K562 (cell line): ENCODE results near the gene SMC6. TPM values are rescaled to one million over a fixed set of nuclear protein-coding genes. Genes with fewer than 3 reads are reported as not detected.

Experiments
- ETV1 ChIP-seq: fragments of 450-650 bp; conservative IDR thresholded peaks from 2 replicates; pipeline ENCODE4 v1.6.1; 2016; ENCODE audit warnings: missing genetic modification characterization, control low read depth, low read depth, missing compliant biosample characterization
- FOXA1 ChIP-seq: fragments of 450-650 bp; IDR thresholded peaks from 2 replicates; pipeline ENCODE4 v1.6.1; 2016; ENCODE audit warnings: mild to moderate bottlenecking, borderline replicate concordance
- HDAC1 ChIP-seq, 2 experiments: fragments of 450-650 bp; IDR thresholded peaks; 2 replicates each; pipeline ENCODE4 v1.6.1; 2016 to 2017; ENCODE audit warnings: inconsistent platforms in 1 of 2, mild to moderate bottlenecking in 1 of 2, moderate library complexity in 1 of 2
- HNRNPLL ChIP-seq: fragments of 200-400 bp; formaldehyde crosslinking; IDR thresholded peaks from 2 replicates; pipeline ENCODE4 v1.6.1; 2017; ENCODE audit warnings: low read length, low read depth, mild to moderate bottlenecking; ENCODE audit not compliant: poor library complexity, severe bottlenecking
- ID3 ChIP-seq, 2 experiments: fragments of 250-450 bp in 1 of 2; fragments of 450-650 bp in 1 of 2; sonication (Bioruptor Pico) in 1 of 2; IDR thresholded peaks; 2 replicates each; pipeline versions ENCODE4 v1.6.1 to v1.8.0; 2016 to 2021; ENCODE audit warnings: mild to moderate bottlenecking in 2 of 2, moderate library complexity in 2 of 2, missing compliant biosample characterization in 1 of 2, missing genetic modification characterization in 1 of 2
- KDM5B ChIP-seq: fragments of 200-600 bp; sonication (generic); IDR thresholded peaks from 2 replicates; pipeline ENCODE4 v1.6.1; 2012; ENCODE audit warnings: low read depth, mild to moderate bottlenecking, moderate library complexity, low read length, control low read depth, inconsistent platforms; ENCODE audit not compliant: insufficient replicate concordance
- MNT ChIP-seq, 2 experiments: fragments of 450-650 bp; conservative IDR thresholded peaks; 2 replicates each; pipeline ENCODE4 v1.6.1; 2017; ENCODE audit warnings: mild to moderate bottlenecking in 2 of 2, moderate library complexity in 2 of 2
- MXD1 ChIP-seq: fragments of 250-450 bp; sonication (Bioruptor Pico); IDR thresholded peaks from 2 replicates; pipeline ENCODE4 v1.8.0; 2021; ENCODE audit warnings: borderline replicate concordance, mild to moderate bottlenecking, moderate library complexity; ENCODE audit not compliant: poor library complexity, severe bottlenecking
- NBN ChIP-seq: fragments of 450-650 bp; IDR thresholded peaks from 2 replicates; pipeline ENCODE4 v1.6.1; 2016; ENCODE audit warnings: low read depth, mild to moderate bottlenecking
- NRF1 ChIP-seq, 2 experiments: fragments of 450-650 bp; IDR thresholded peaks in 1 of 2; conservative IDR thresholded peaks in 1 of 2; 2 replicates each; pipeline ENCODE4 v1.6.1; 2014; ENCODE audit warnings: mild to moderate bottlenecking in 2 of 2
- RBFOX2 ChIP-seq: fragments of 200-400 bp; formaldehyde crosslinking; IDR thresholded peaks from 2 replicates; pipeline ENCODE4 v1.6.1; 2017; ENCODE audit warnings: low read depth, mild to moderate bottlenecking, low read length, moderate library complexity
- SMAD1 ChIP-seq: fragments of 150-350 bp; IDR thresholded peaks from 2 replicates; pipeline ENCODE4 v1.6.1; 2014; ENCODE audit warnings: low read length, low read depth; ENCODE audit not compliant: partially characterized antibody
- TFAP4 ChIP-seq: sonication (generic); formaldehyde crosslinking; IDR thresholded peaks from 2 replicates; pipeline ENCODE4 v1.8.0; 2022; ENCODE audit warnings: missing genetic modification reagents, mild to moderate bottlenecking, moderate library complexity, borderline replicate concordance
- ZBTB11 ChIP-seq, 3 experiments: fragments of 200-800 bp in 1 of 3; fragments of 250-450 bp in 1 of 3; fragments of 450-650 bp in 1 of 3; sonication (Bioruptor Pico) in 1 of 3; sonication (Bioruptor generic) in 1 of 3; formaldehyde crosslinking in 1 of 3; IDR thresholded peaks; 2 replicates each; pipeline versions ENCODE4 v1.6.1 to v1.8.0; 2016 to 2022; ENCODE audit warnings: mild to moderate bottlenecking in 2 of 3, missing genetic modification characterization in 2 of 3, missing compliant biosample characterization in 1 of 3, moderate library complexity in 1 of 3
- ZC3H11A ChIP-seq: IDR thresholded peaks from 2 replicates; pipeline ENCODE4 v1.6.1; 2012; ENCODE audit warnings: low read depth, low read length, improper control_type of control experiment
- ZNF316 ChIP-seq: fragments of 450-650 bp; IDR thresholded peaks from 2 replicates; pipeline ENCODE4 v1.6.1; 2016
- polyA plus RNA-seq, 8 experiments: library from polyadenylated mRNA; depleted of rRNA in 4 of 8; stranded (reverse) in 5 of 8; unstranded in 3 of 8; fragments of >200 nt; fragmentation: Nextera tagmentation in 2 of 8; fragmentation: Illumina TruSeq in 1 of 8; extraction: Ambion mirVana in 2 of 8; extraction: Trizol in 1 of 8; gene quantifications; 2 replicates each; pipeline versions ENCODE4 v1.2.1 to v1.2.3, GENCODE V29; 2011 to 2014; ENCODE audit warnings: inconsistent platforms in 1 of 8, missing spikeins in 1 of 8
- total RNA-seq, 7 experiments: library from RNA; depleted of rRNA in 6 of 7; stranded (reverse); fragments of >200 nt in 6 of 7; fragmentation: Illumina TruSeq in 2 of 7; extraction: Trizol in 2 of 7; gene quantifications; 2 replicates each; pipeline versions ENCODE4 v1.2.1 to v1.2.3, GENCODE V29; 2011 to 2021; ENCODE audit warnings: low replicate concordance in 1 of 7

Gene SMC6
- total and polyA plus RNA-seq, 9 of the 15 experiments (the other 6 are each of a cell fraction or from before 2014, with no cell fraction given), result 14.2 to 75.9 (median 47.7) TPM

- TF ChIP-seq TFAP4 (CRISPR knock-in tag) (0 out of 2 replicates have a peak, but pooled peaks have one; percentile 6), NBN (no peak; the same call in 1 of the 2 replicates), ZNF316 (no peak), KDM5B (peak; percentile 62), ZC3H11A (no peak), RBFOX2 (peak; percentile 82), NRF1 (conservative IDR thresholded peaks at IDR 0.05 in 1 of 2, IDR thresholded peaks at IDR 0.05 in 1 of 2) (peak; percentile 94 to 95), ETV1 (peak; percentile 78), MXD1 (CRISPR knock-in tag) (no peak), MNT (conservative IDR thresholded peaks at IDR 0.05) (peak; percentile 49 to 73; a peak in 2 of 4 replicates), FOXA1 (no peak), HDAC1 (IDR thresholded peaks at IDR 0.05) (peak; percentile 58 to 90; a peak in 2 of 4 replicates), SMAD1 (peak; percentile 49), ZBTB11 (CRISPR knock-in tag; IDR thresholded peaks at IDR 0.05) (peak in 1 of 3 experiments; percentile 77; a peak in 2 of 6 replicates), HNRNPLL (peak; percentile 66), ID3 (CRISPR knock-in tag; IDR thresholded peaks at IDR 0.05) (no peak), ID3 (tag; IDR thresholded peaks at IDR 0.05) (no peak)
These were observed at the start of gene SMC6, which contains the start of gene GEN1 (continued) for GRCh38 chr2:17753803-17754663.
